HepG2 (cell line): ENCODE results near the gene RNF114. TPM values are rescaled to one million over a fixed set of nuclear protein-coding genes. Genes with fewer than 3 reads are reported as not detected.

Experiments used
- CAMTA2 ChIP-seq: sonication (generic); formaldehyde crosslinking; IDR thresholded peaks from 2 replicates; pipeline ENCODE4 v1.4.0; 2020; ENCODE audit warnings: mild to moderate bottlenecking, missing genetic modification reagents, borderline replicate concordance
- CEBPG ChIP-seq: IDR thresholded peaks from 2 replicates; pipeline ENCODE4 v1.6.1; 2016
- ERF ChIP-seq: IDR thresholded peaks from 2 replicates; pipeline ENCODE4 v1.6.1; 2018; ENCODE audit warnings: missing biosample characterization, missing genetic modification reagents
- FOXO4 ChIP-seq: sonication (generic); formaldehyde crosslinking; conservative IDR thresholded peaks from 2 replicates; pipeline ENCODE4 v1.8.1; 2023; ENCODE audit warnings: missing genetic modification reagents
- HHEX ChIP-seq: IDR thresholded peaks from 2 replicates; pipeline ENCODE4 v1.6.1; 2016; ENCODE audit warnings: control low read depth
- HOXA3 ChIP-seq: sonication (generic); formaldehyde crosslinking; IDR thresholded peaks from 2 replicates; pipeline ENCODE4 v1.5.0; 2020; ENCODE audit warnings: missing genetic modification reagents
- LCORL ChIP-seq, 2 experiments: fragments of 450-650 bp in 1 of 2; sonication (generic) in 1 of 2; formaldehyde crosslinking in 1 of 2; IDR thresholded peaks; 2 replicates each; pipeline versions ENCODE4 v1.5.0 to v1.6.1; 2017 to 2020; ENCODE audit warnings: antibody characterized with exemption in 1 of 2, missing genetic modification reagents in 1 of 2
- MATR3 ChIP-seq: sonication (generic); formaldehyde crosslinking; IDR thresholded peaks from 2 replicates; pipeline ENCODE4 v1.4.0; 2020; ENCODE audit warnings: missing genetic modification reagents
- PBX3 ChIP-seq: sonication (generic); formaldehyde crosslinking; IDR thresholded peaks from 2 replicates; pipeline ENCODE4 v1.8.1; 2023; ENCODE audit warnings: missing genetic modification reagents, inconsistent platforms, borderline replicate concordance
- RARA ChIP-seq: IDR thresholded peaks from 2 replicates; pipeline ENCODE4 v1.6.1; 2016; ENCODE audit warnings: missing genetic modification reagents, missing compliant biosample characterization
- SALL1 ChIP-seq: sonication (generic); formaldehyde crosslinking; IDR thresholded peaks from 2 replicates; pipeline ENCODE4 v1.8.0; 2022; ENCODE audit warnings: mild to moderate bottlenecking, missing genetic modification reagents
- ZFX ChIP-seq: sonication (generic); formaldehyde crosslinking; IDR thresholded peaks from 2 replicates; pipeline ENCODE4 v1.4.0; 2020; ENCODE audit warnings: mild to moderate bottlenecking, low read depth, missing genetic modification reagents, moderate library complexity
- ZNF20 ChIP-seq: sonication (generic); formaldehyde crosslinking; IDR thresholded peaks from 2 replicates; pipeline ENCODE4 v1.4.0; 2020; ENCODE audit warnings: mild to moderate bottlenecking, moderate library complexity, missing genetic modification reagents
- ZNF367 ChIP-seq: sonication (generic); formaldehyde crosslinking; IDR thresholded peaks from 2 replicates; pipeline ENCODE4 v1.4.0; 2020; ENCODE audit warnings: missing genetic modification reagents, borderline replicate concordance
- ZNF7 ChIP-seq: IDR thresholded peaks from 2 replicates; pipeline ENCODE4 v1.6.1; 2016; ENCODE audit warnings: missing biosample characterization, missing genetic modification reagents
- ZNF766 ChIP-seq: sonication (generic); formaldehyde crosslinking; IDR thresholded peaks from 2 replicates; pipeline ENCODE4 v1.5.0; 2020; ENCODE audit warnings: missing genetic modification reagents, borderline replicate concordance
- ZNF777 ChIP-seq: sonication (generic); formaldehyde crosslinking; IDR thresholded peaks from 2 replicates; pipeline ENCODE4 v1.4.0; 2020; ENCODE audit warnings: missing genetic modification reagents
- ZSCAN30 ChIP-seq: sonication (generic); formaldehyde crosslinking; IDR thresholded peaks from 2 replicates; pipeline ENCODE4 v1.5.0; 2020; ENCODE audit warnings: mild to moderate bottlenecking, missing genetic modification reagents
- polyA plus RNA-seq, 8 experiments: library from polyadenylated mRNA; depleted of rRNA in 3 of 8; stranded (reverse) in 7 of 8; unstranded in 1 of 8; fragments of >200 nt; fragmentation: Illumina TruSeq in 4 of 8; extraction: Trizol in 4 of 8; gene quantifications; 2 replicates each; pipeline versions ENCODE4 v1.2.1 to v1.2.3, GENCODE V29; 2011 to 2016; ENCODE audit warnings: low read depth in 4 of 8, missing spikeins in 1 of 8, mixed read lengths in 1 of 8; ENCODE audit not compliant: insufficient read depth in 1 of 8
- total RNA-seq, 5 experiments: library from RNA; depleted of rRNA; stranded (reverse); fragments of >200 nt; fragmentation: Illumina TruSeq; extraction: Trizol; gene quantifications; 2 replicates each; pipeline ENCODE4 v1.2.3, GENCODE V29; 2016; ENCODE audit warnings: low read depth in 1 of 5
- TF ChIP-seq, protein P1 (sequence below): IDR thresholded peaks from 2 replicates; pipeline ENCODE4 v1.6.1; 2016; ENCODE audit warnings: control low read depth
- TF ChIP-seq, protein P2 (sequence below): sonication (generic); formaldehyde crosslinking; IDR thresholded peaks from 2 replicates; pipeline ENCODE4 v1.8.0; 2023; ENCODE audit warnings: mild to moderate bottlenecking, missing genetic modification reagents
- TF ChIP-seq, protein P3 (sequence below): sonication (generic); formaldehyde crosslinking; IDR thresholded peaks from 2 replicates; pipeline ENCODE4 v1.4.0; 2020; ENCODE audit warnings: low read depth, missing genetic modification reagents

RNF114 gene
- total and polyA plus RNA-seq, 2 of the 13 experiments (the other 11 are each of a cell fraction or from before 2014, with no cell fraction given): 119 to 126 TPM

GRCh38 chr20:49889001-49889934 lies 46.9 kb upstream of the RNF114 start (continued):
- TF ChIP-seq, protein P1, sequence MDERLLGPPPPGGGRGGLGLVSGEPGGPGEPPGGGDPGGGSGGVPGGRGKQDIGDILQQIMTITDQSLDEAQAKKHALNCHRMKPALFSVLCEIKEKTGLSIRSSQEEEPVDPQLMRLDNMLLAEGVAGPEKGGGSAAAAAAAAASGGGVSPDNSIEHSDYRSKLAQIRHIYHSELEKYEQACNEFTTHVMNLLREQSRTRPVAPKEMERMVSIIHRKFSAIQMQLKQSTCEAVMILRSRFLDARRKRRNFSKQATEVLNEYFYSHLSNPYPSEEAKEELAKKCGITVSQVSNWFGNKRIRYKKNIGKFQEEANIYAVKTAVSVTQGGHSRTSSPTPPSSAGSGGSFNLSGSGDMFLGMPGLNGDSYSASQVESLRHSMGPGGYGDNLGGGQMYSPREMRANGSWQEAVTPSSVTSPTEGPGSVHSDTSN (CRISPR knock-in tag): no peak
- TF ChIP-seq, protein P2, sequence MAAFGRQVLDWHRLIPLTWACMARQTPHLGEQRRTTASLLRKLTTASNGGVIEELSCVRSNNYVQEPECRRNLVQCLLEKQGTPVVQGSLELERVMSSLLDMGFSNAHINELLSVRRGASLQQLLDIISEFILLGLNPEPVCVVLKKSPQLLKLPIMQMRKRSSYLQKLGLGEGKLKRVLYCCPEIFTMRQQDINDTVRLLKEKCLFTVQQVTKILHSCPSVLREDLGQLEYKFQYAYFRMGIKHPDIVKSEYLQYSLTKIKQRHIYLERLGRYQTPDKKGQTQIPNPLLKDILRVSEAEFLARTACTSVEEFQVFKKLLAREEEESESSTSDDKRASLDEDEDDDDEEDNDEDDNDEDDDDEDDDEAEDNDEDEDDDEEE (CRISPR knock-in tag): no peak
- TF ChIP-seq LCORL (IDR thresholded peaks at IDR 0.05): no peak
- 0 out of 2 replicates have a peak, but pooled peaks have one; percentile 20 for TF ChIP-seq LCORL (CRISPR knock-in tag; IDR thresholded peaks at IDR 0.05)
- TF ChIP-seq ZFX (CRISPR knock-in tag): 0 out of 2 replicates have a peak, but pooled peaks have one; percentile 5
- TF ChIP-seq ZNF20 (CRISPR knock-in tag): no peak
- TF ChIP-seq PBX3 (CRISPR knock-in tag): no peak
- TF ChIP-seq CAMTA2 (CRISPR knock-in tag): peak; percentile 56; the same call in 1 of the 2 replicates
- no peak for TF ChIP-seq HHEX (CRISPR knock-in tag)
- TF ChIP-seq ZSCAN30 (CRISPR knock-in tag): no peak
- TF ChIP-seq ZNF7 (CRISPR knock-in tag): no peak
- peak; percentile 61 for TF ChIP-seq SALL1 (CRISPR knock-in tag)
- no peak for TF ChIP-seq CEBPG (CRISPR knock-in tag)
- no peak for TF ChIP-seq ZNF766 (CRISPR knock-in tag)
- no peak for TF ChIP-seq HOXA3
- TF ChIP-seq MATR3 (CRISPR knock-in tag): no peak
- no peak for TF ChIP-seq ERF (CRISPR knock-in tag)
- peak; percentile 21; the same call in 1 of the 2 replicates for TF ChIP-seq ZNF777 (CRISPR knock-in tag)
- no peak for TF ChIP-seq ZNF367 (CRISPR knock-in tag)
- no peak for TF ChIP-seq FOXO4
- TF ChIP-seq RARA (CRISPR knock-in tag): peak; percentile 37; the same call in 1 of the 2 replicates
- TF ChIP-seq, protein P3, sequence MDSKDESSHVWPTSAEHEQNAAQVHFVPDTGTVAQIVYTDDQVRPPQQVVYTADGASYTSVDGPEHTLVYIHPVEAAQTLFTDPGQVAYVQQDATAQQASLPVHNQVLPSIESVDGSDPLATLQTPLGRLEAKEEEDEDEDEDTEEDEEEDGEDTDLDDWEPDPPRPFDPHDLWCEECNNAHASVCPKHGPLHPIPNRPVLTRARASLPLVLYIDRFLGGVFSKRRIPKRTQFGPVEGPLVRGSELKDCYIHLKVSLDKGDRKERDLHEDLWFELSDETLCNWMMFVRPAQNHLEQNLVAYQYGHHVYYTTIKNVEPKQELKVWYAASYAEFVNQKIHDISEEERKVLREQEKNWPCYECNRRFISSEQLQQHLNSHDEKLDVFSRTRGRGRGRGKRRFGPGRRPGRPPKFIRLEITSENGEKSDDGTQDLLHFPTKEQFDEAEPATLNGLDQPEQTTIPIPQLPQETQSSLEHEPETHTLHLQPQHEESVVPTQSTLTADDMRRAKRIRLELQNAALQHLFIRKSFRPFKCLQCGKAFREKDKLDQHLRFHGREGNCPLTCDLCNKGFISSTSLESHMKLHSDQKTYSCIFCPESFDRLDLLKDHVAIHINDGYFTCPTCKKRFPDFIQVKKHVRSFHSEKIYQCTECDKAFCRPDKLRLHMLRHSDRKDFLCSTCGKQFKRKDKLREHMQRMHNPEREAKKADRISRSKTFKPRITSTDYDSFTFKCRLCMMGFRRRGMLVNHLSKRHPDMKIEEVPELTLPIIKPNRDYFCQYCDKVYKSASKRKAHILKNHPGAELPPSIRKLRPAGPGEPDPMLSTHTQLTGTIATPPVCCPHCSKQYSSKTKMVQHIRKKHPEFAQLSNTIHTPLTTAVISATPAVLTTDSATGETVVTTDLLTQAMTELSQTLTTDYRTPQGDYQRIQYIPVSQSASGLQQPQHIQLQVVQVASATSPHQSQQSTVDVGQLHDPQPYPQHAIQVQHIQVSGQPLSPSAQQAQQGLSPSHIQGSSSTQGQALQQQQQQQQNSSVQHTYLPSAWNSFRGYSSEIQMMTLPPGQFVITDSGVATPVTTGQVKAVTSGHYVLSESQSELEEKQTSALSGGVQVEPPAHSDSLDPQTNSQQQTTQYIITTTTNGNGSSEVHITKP (CRISPR knock-in tag): no peak
